Central memory CD8-positive, alpha-beta T cell (primary cell): ENCODE measurements around the gene LRRC31.
A peak's percentile ranks its signal among the peaks of the same experiment; 100 is the strongest.

Source experiments
- ATAC-seq: fragments of 150-1000 bp; cut with Tn5 transposase; replicated peaks from 2 replicates; pipeline ENCODE4 v1.10.0; 2022; ENCODE audit warnings: mild to moderate bottlenecking, moderate FRiP score, moderate number of reproducible peaks; ENCODE audit not compliant: poor library complexity, severe bottlenecking; ENCODE audit errors: extremely low read depth
- DNase-seq, 2 donors: peaks; one replicate each; pipeline ENCODE4 v3.0.0; 2021; ENCODE audit warnings: low spot score in 2 of 2
- H3K27ac Mint-ChIP-seq: one replicate; pipeline ENCODE4 v1.8.0; 2022; ENCODE audit warnings: low read depth, mild to moderate bottlenecking, moderate library complexity, mixed read lengths
- H3K27me3 Mint-ChIP-seq: one replicate; pipeline ENCODE4 v1.8.0; 2022; ENCODE audit warnings: mixed read lengths
- H3K36me3 Mint-ChIP-seq: one replicate; pipeline ENCODE4 v1.8.0; 2022; ENCODE audit warnings: mild to moderate bottlenecking, moderate library complexity, mixed read lengths; ENCODE audit not compliant: insufficient read depth
- H3K4me1 Mint-ChIP-seq: one replicate; pipeline ENCODE4 v1.8.0; 2022; ENCODE audit warnings: mixed read lengths
- H3K4me3 Mint-ChIP-seq: one replicate; pipeline ENCODE4 v1.8.0; 2022; ENCODE audit warnings: mild to moderate bottlenecking, moderate library complexity, mixed read lengths
- H3K9me3 Mint-ChIP-seq: one replicate; pipeline ENCODE4 v1.8.0; 2022; ENCODE audit warnings: mixed read lengths

The LRRC31 gene

GRCh38 chr3:169880576-169881250 is 11.0 kb upstream of the LRRC31 start:
- Mint-ChIP-seq H3K27ac (no peak overlapping the region), H3K9me3 (no peaks in the 10 kb centered on the region), H3K27me3 (peaks cover 13% of the 10 kb centered on the region), H3K36me3 (no peaks in the 10 kb centered on the region), H3K4me1 (no peaks in the 10 kb centered on the region), H3K4me3 (no peak overlapping the region)
- no peak for DNase-seq
- no peak for ATAC-seq

GRCh38 chr3:169879845-169880575 is 10.3 kb upstream of the LRRC31 start:
- no peak overlapping the region for H3K4me3 Mint-ChIP-seq
- peaks cover 20% of the 10 kb centered on the region for H3K27me3 Mint-ChIP-seq
- ATAC-seq = no peak
- H3K36me3 Mint-ChIP-seq = no peaks in the 10 kb centered on the region
- H3K27ac Mint-ChIP-seq = no peak overlapping the region
- H3K9me3 Mint-ChIP-seq = no peaks in the 10 kb centered on the region
- no peak for DNase-seq
- no peaks in the 10 kb centered on the region for H3K4me1 Mint-ChIP-seq

- Mint-ChIP-seq H3K27me3 (peaks cover 29% of the 10 kb centered on the region), H3K27ac (no peak overlapping the region), H3K4me1 (no peaks in the 10 kb centered on the region), H3K36me3 (no peaks in the 10 kb centered on the region), H3K4me3 (no peak overlapping the region), H3K9me3 (no peaks in the 10 kb centered on the region)
- DNase-seq (no peak), ATAC-seq (no peak)
Observed at GRCh38 chr3:169879013-169879557, 9.3 kb upstream of the LRRC31 start.

- peaks cover 26% of the 10 kb centered on the region for H3K27me3 Mint-ChIP-seq
- no peak overlapping the region for H3K27ac Mint-ChIP-seq
- ATAC-seq (no peak), DNase-seq (no peak)
- no peaks in the 10 kb centered on the region for H3K9me3 Mint-ChIP-seq
- no peak overlapping the region for H3K4me3 Mint-ChIP-seq
- no peaks in the 10 kb centered on the region for H3K36me3 Mint-ChIP-seq
- H3K4me1 Mint-ChIP-seq = peaks cover 6% of the 10 kb centered on the region
Observed at GRCh38 chr3:169871129-169871886, 1.6 kb upstream of the LRRC31 start.

GRCh38 chr3:169868369-169868768 is 1.4 kb downstream of the LRRC31 start:
- DNase-seq (no peak), ATAC-seq (no peak)
- Mint-ChIP-seq H3K4me3 (no peak overlapping the region), H3K27me3 (peaks cover 19% of the 10 kb centered on the region), H3K9me3 (no peaks in the 10 kb centered on the region), H3K4me1 (peaks cover 6% of the 10 kb centered on the region), H3K36me3 (no peaks in the 10 kb centered on the region), H3K27ac (no peak overlapping the region)

- H3K4me3 Mint-ChIP-seq = no peak overlapping the region
- peaks cover 19% of the 10 kb centered on the region for H3K27me3 Mint-ChIP-seq
- no peak for DNase-seq
- no peaks in the 10 kb centered on the region for H3K36me3 Mint-ChIP-seq
- H3K4me1 Mint-ChIP-seq = peaks cover 6% of the 10 kb centered on the region
- H3K27ac Mint-ChIP-seq = no peak overlapping the region
- H3K9me3 Mint-ChIP-seq = no peaks in the 10 kb centered on the region
- ATAC-seq = no peak
Observed at GRCh38 chr3:169867584-169868210, 2.0 kb downstream of the LRRC31 start.

GRCh38 chr3:169865176-169865767 is 4.5 kb downstream of the LRRC31 start:
- Mint-ChIP-seq H3K9me3 (no peaks in the 10 kb centered on the region), H3K27me3 (peaks cover 27% of the 10 kb centered on the region), H3K27ac (no peak overlapping the region), H3K4me1 (no peaks in the 10 kb centered on the region), H3K4me3 (no peak overlapping the region), H3K36me3 (no peaks in the 10 kb centered on the region)
- ATAC-seq = no peak
- no peak for DNase-seq

GRCh38 chr3:169864270-169864669 is 5.5 kb downstream of the LRRC31 start:
- H3K27me3 Mint-ChIP-seq = peaks cover 27% of the 10 kb centered on the region
- H3K4me1 Mint-ChIP-seq = no peaks in the 10 kb centered on the region
- no peak overlapping the region for H3K27ac Mint-ChIP-seq
- no peaks in the 10 kb centered on the region for H3K9me3 Mint-ChIP-seq
- DNase-seq = no peak
- no peak overlapping the region for H3K4me3 Mint-ChIP-seq
- H3K36me3 Mint-ChIP-seq = no peaks in the 10 kb centered on the region
- no peak for ATAC-seq

GRCh38 chr3:169863458-169863899 is 6.3 kb downstream of the LRRC31 start:
- no peak overlapping the region for H3K4me3 Mint-ChIP-seq

GRCh38 chr3:169861871-169862270 is 7.9 kb downstream of the LRRC31 start:
- Mint-ChIP-seq H3K9me3 (no peaks in the 10 kb centered on the region), H3K27me3 (peaks cover 41% of the 10 kb centered on the region), H3K36me3 (no peaks in the 10 kb centered on the region), H3K27ac (no peak overlapping the region), H3K4me3 (no peak overlapping the region), H3K4me1 (no peaks in the 10 kb centered on the region)
- ATAC-seq (no peak), DNase-seq (no peak)

More at GRCh38 chr3:169863458-169863899, 6.3 kb downstream of the LRRC31 start:
- H3K36me3 Mint-ChIP-seq = no peaks in the 10 kb centered on the region
- no peak for ATAC-seq
- peaks cover 27% of the 10 kb centered on the region for H3K27me3 Mint-ChIP-seq
- no peak overlapping the region for H3K27ac Mint-ChIP-seq
- H3K4me1 Mint-ChIP-seq = no peaks in the 10 kb centered on the region
- DNase-seq = peak; percentile 24 to 39
- no peaks in the 10 kb centered on the region for H3K9me3 Mint-ChIP-seq

GRCh38 chr3:169857811-169858210 is 11.9 kb downstream of the LRRC31 start:
- Mint-ChIP-seq H3K27ac (no peak overlapping the region), H3K27me3 (peaks cover 63% of the 10 kb centered on the region), H3K4me1 (no peaks in the 10 kb centered on the region), H3K9me3 (no peaks in the 10 kb centered on the region), H3K36me3 (peaks cover 2% of the 10 kb centered on the region), H3K4me3 (no peak overlapping the region)
- DNase-seq (no peak), ATAC-seq (no peak)

- DNase-seq (no peak), ATAC-seq (no peak)
- no peak overlapping the region for H3K27ac Mint-ChIP-seq
- H3K27me3 Mint-ChIP-seq = peaks cover 69% of the 10 kb centered on the region
- no peak overlapping the region for H3K4me3 Mint-ChIP-seq
- H3K4me1 Mint-ChIP-seq = no peaks in the 10 kb centered on the region
- H3K9me3 Mint-ChIP-seq = no peaks in the 10 kb centered on the region
- peaks cover 2% of the 10 kb centered on the region for H3K36me3 Mint-ChIP-seq
Observed at GRCh38 chr3:169855514-169855913, 14.2 kb downstream of the LRRC31 start.
